Endothelial cell of umbilical vein (primary cell): ENCODE measurements around the gene TBRG1. TPM values are rescaled to one million over a fixed set of nuclear protein-coding genes. Genes with fewer than 3 reads are reported as not detected.

Source experiments
- BruUV-seq: library from RNA; stranded (reverse); fragments of 400-500 nt; replicated peaks from 2 replicates; lab custom pipeline; 2021; lab: Mats Ljungman, UMichigan
- CTCF ChIA-PET: fragments of 300-600, 350-600 bp; sonication (Branson Sonifier 250); formaldehyde crosslinking; loops from one replicate; lab custom pipeline; 2021; ENCODE audit warnings: antibody characterized with exemption, inconsistent platforms; lab: Charles Lee
- POLR2A ChIA-PET: fragments of 300-600, 350-600 bp; sonication (Branson Sonifier 250); formaldehyde crosslinking; loops from one replicate; lab custom pipeline; 2021; ENCODE audit warnings: antibody characterized with exemption, inconsistent platforms; lab: Charles Lee
- DNase-seq: peaks from one replicate; pipeline ENCODE4 v3.0.0-alpha.2; 2011; ENCODE audit warnings: low read depth, low spot score
- FAIRE-seq: peaks from 2 replicates; lab custom pipeline; 2011; peaks lifted over from hg19 to GRCh38; lab: Jason Lieb, UNC
- H2AFZ ChIP-seq: 2 replicates; pipeline ENCODE4 v1.6.0; 2012; ENCODE audit warnings: low read depth, low read length, control low read depth, inconsistent platforms
- H3K27ac ChIP-seq: 2 replicates; pipeline ENCODE4 v1.5.1; 2011; ENCODE audit warnings: low read depth, mild to moderate bottlenecking, control low read depth, low read length, moderate library complexity; ENCODE audit not compliant: insufficient read depth
- H3K27me3 ChIP-seq, 2 experiments: 2 replicates each; pipeline versions ENCODE4 v1.6.0 to v1.6.1; 2011; ENCODE audit warnings: low read length in 2 of 2, mixed read lengths in 1 of 2; ENCODE audit not compliant: control insufficient read depth in 2 of 2, insufficient read depth in 2 of 2
- H3K36me3 ChIP-seq, 2 experiments: 2 replicates in 1 of 2; 3 replicates in 1 of 2; pipeline ENCODE4 v1.5.1; 2011; ENCODE audit warnings: low read length in 2 of 2, mild to moderate bottlenecking in 1 of 2, moderate library complexity in 1 of 2; ENCODE audit not compliant: control insufficient read depth in 2 of 2, insufficient read depth in 2 of 2; ENCODE audit errors: extremely low read depth in 1 of 2
- H3K4me1 ChIP-seq: 3 replicates; pipeline ENCODE4 v1.5.1; 2011; ENCODE audit warnings: mild to moderate bottlenecking, low read length; ENCODE audit not compliant: control insufficient read depth, insufficient read depth; ENCODE audit errors: extremely low read depth
- H3K4me2 ChIP-seq: 2 replicates; pipeline ENCODE4 v1.6.1; 2011; ENCODE audit warnings: low read length, control low read depth, mixed read lengths; ENCODE audit not compliant: insufficient read depth
- H3K4me3 ChIP-seq, 3 experiments: fragments of 200-600 bp in 1 of 3; sonication (generic), shearing (Covaris generic) in 1 of 3; replicated peaks in 1 of 3; 2 replicates each; pipeline ENCODE4 v1.5.1; 2011 to 2016; ENCODE audit warnings: control low read depth in 3 of 3, low read length in 3 of 3, mild to moderate bottlenecking in 2 of 3, inconsistent platforms in 1 of 3, low read depth in 1 of 3, moderate library complexity in 1 of 3; ENCODE audit not compliant: insufficient read depth in 1 of 3
- H3K79me2 ChIP-seq: 2 replicates; pipeline ENCODE4 v1.6.0; 2012; ENCODE audit warnings: low read length, inconsistent platforms; ENCODE audit not compliant: control insufficient read depth, insufficient read depth
- H3K9ac ChIP-seq: replicated peaks from 2 replicates; pipeline ENCODE3; 2011; ENCODE audit warnings: low read length, control low read depth; ENCODE audit not compliant: insufficient read depth; ENCODE audit errors: extremely low read depth
- H3K9me1 ChIP-seq: replicated peaks from 3 replicates; pipeline ENCODE4 v1.6.0; 2011; ENCODE audit warnings: mild to moderate bottlenecking, low read length; ENCODE audit not compliant: control insufficient read depth, insufficient read depth; ENCODE audit errors: extremely low read depth
- H3K9me3 ChIP-seq: replicated peaks from 2 replicates; pipeline ENCODE4 v1.5.1; 2012; ENCODE audit warnings: low read length, inconsistent platforms; ENCODE audit not compliant: control insufficient read depth, insufficient read depth
- H4K20me1 ChIP-seq: replicated peaks from 2 replicates; pipeline ENCODE3; 2011; ENCODE audit warnings: mild to moderate bottlenecking, low read length; ENCODE audit not compliant: control insufficient read depth, insufficient read depth; ENCODE audit errors: extremely low read depth
- EZH2 ChIP-seq: IDR thresholded peaks from 2 replicates; pipeline ENCODE4 v1.6.1; 2012; ENCODE audit warnings: borderline replicate concordance, low read depth, mild to moderate bottlenecking, moderate library complexity, low read length, inconsistent platforms; ENCODE audit not compliant: severe bottlenecking
- GATA2 ChIP-seq: IDR thresholded peaks from 2 replicates; pipeline ENCODE4 v1.7.0; 2011; ENCODE audit warnings: low read depth, mild to moderate bottlenecking, moderate library complexity, mixed read lengths, low read length; ENCODE audit not compliant: insufficient read length, insufficient read depth
- JUN ChIP-seq: IDR thresholded peaks from 2 replicates; pipeline ENCODE4 v1.6.1; 2011; ENCODE audit warnings: borderline replicate concordance, low read depth; ENCODE audit not compliant: insufficient read length, insufficient read depth
- MYC ChIP-seq: IDR thresholded peaks from one replicate; pipeline ENCODE4 v1.6.1; 2011; ENCODE audit warnings: mild to moderate bottlenecking, low read depth, low read length
- POLR2A ChIP-seq: IDR thresholded peaks from 2 replicates; pipeline ENCODE4 v1.6.1; 2012; ENCODE audit warnings: low read depth, mild to moderate bottlenecking, control low read depth, low read length
- POLR2AphosphoS5 ChIP-seq: IDR thresholded peaks from 2 replicates; pipeline ENCODE4 v1.6.1; 2012; ENCODE audit warnings: low read depth, mild to moderate bottlenecking, control low read depth, low read length, moderate library complexity; ENCODE audit not compliant: insufficient read depth
- dilution Hi-C: fragments of 300-500 bp; cut with MboI; formaldehyde crosslinking; loops from one replicate; pipeline ENCODE4 v1.15.0; 2019; ENCODE audit warnings: low sequenced_read_pairs; ENCODE audit not compliant: extremely low pct_ligation_motif_present
- intact Hi-C: fragments of 100-400 bp; cut with micrococcal nuclease; formaldehyde crosslinking; loops from one replicate; pipeline ENCODE4 v1.10.0; 2022
- polyA plus RNA-seq, 4 experiments: library from polyadenylated mRNA; depleted of rRNA in 3 of 4; stranded (reverse) in 3 of 4; unstranded in 1 of 4; fragments of >200 nt; gene quantifications; 2 replicates each; pipeline versions ENCODE4 v1.2.1 to v1.2.3, GENCODE V29; 2011 to 2012; ENCODE audit warnings: missing spikeins in 1 of 4
- total RNA-seq: library from RNA; stranded (reverse); gene quantifications from 2 replicates; pipeline ENCODE4 v1.2.3, GENCODE V29; 2021
- TF ChIP-seq, protein P1 (sequence below), 2 donors: IDR thresholded peaks; 1 replicate in 1 of 2; 2 replicates in 1 of 2; pipeline ENCODE4 v1.5.1; 2011; ENCODE audit warnings: low read length in 2 of 2, mild to moderate bottlenecking in 2 of 2, moderate library complexity in 2 of 2, control low read depth in 1 of 2, inconsistent platforms in 1 of 2, low read depth in 1 of 2; ENCODE audit not compliant: insufficient read depth in 1 of 2; ENCODE audit errors: extremely low read depth in 1 of 2
- TF ChIP-seq, protein P2 (sequence below): IDR thresholded peaks from 2 replicates; pipeline ENCODE4 v1.6.1; 2011; ENCODE audit not compliant: insufficient read depth, insufficient read length

Gene TBRG1
- total and polyA plus RNA-seq, 2 donors (not counting 3 experiments of a cell fraction or from before 2014, with no cell fraction given) = 22.4 to 29.6 TPM

DNA sequence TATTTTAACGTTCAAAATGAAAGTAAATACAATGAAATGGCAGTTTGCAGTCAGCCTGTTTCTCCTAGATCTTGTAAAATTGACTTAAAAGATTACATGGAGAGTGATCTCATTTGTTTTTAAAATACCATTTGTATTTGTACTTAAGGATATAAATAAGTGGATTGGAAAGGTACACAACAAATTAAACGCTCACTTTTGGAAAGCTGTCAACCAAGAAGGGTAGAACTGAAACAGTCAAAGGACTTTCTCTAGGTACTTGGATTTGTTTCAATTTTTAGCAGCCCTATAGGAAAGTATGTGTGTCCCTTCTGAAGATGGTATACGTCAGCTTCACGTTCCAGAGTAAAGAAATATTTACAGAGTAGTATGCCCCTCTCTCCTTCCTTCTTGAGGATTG is 7.3 kb downstream of the TBRG1 start:
- Histone ChIP-seq H3K9me3 (no peaks in the 10 kb centered on the region), H4K20me1 (no peaks in the 10 kb centered on the region), H3K4me3 (no peak overlapping the region), H2AFZ (no peak overlapping the region), H3K4me1 (no peaks in the 10 kb centered on the region), H3K9me1 (no peaks in the 10 kb centered on the region), H3K27me3 (no peaks in the 10 kb centered on the region), H3K27ac (no peak overlapping the region), H3K4me2 (no peak overlapping the region), H3K79me2 (peaks cover 6% of the 10 kb centered on the region), H3K9ac (no peak overlapping the region), H3K36me3 (peaks cover 18 to 32% of the 10 kb centered on the region in 2 experiments)
- DNase-seq (no peak), FAIRE-seq (no peak)
- intact Hi-C loops = no loop called here
- TF ChIP-seq, protein P1, sequence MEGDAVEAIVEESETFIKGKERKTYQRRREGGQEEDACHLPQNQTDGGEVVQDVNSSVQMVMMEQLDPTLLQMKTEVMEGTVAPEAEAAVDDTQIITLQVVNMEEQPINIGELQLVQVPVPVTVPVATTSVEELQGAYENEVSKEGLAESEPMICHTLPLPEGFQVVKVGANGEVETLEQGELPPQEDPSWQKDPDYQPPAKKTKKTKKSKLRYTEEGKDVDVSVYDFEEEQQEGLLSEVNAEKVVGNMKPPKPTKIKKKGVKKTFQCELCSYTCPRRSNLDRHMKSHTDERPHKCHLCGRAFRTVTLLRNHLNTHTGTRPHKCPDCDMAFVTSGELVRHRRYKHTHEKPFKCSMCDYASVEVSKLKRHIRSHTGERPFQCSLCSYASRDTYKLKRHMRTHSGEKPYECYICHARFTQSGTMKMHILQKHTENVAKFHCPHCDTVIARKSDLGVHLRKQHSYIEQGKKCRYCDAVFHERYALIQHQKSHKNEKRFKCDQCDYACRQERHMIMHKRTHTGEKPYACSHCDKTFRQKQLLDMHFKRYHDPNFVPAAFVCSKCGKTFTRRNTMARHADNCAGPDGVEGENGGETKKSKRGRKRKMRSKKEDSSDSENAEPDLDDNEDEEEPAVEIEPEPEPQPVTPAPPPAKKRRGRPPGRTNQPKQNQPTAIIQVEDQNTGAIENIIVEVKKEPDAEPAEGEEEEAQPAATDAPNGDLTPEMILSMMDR (IDR thresholded peaks at IDR 0.05; ENCODE audit: extremely low read depth in 1 of 2, insufficient read depth in 1 of 2, low read depth in 1 of 2, low read length in 2 of 2) = no peak
- no peak for TF ChIP-seq JUN
- no peak for TF ChIP-seq MYC
- no peak for TF ChIP-seq GATA2
- TF ChIP-seq EZH2 = no peak
- no peak for TF ChIP-seq POLR2AphosphoS5
- TF ChIP-seq, protein P2, sequence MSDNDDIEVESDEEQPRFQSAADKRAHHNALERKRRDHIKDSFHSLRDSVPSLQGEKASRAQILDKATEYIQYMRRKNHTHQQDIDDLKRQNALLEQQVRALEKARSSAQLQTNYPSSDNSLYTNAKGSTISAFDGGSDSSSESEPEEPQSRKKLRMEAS = no peak
- no peak for TF ChIP-seq POLR2A
- BruUV-seq = no TSS peak
- dilution Hi-C loops = no loop called here
- ChIA-PET CTCF (interaction anchor here (0.7 to 3.7 kb wide), 5 partner anchors 10 to 237 kb away, joined by 3 to 14 read pairs (median 4); no protein-coding TSS in a partner anchor), POLR2A (no interaction called here)
